ENCODE measurements around the gene ARID1B.

DNA sequence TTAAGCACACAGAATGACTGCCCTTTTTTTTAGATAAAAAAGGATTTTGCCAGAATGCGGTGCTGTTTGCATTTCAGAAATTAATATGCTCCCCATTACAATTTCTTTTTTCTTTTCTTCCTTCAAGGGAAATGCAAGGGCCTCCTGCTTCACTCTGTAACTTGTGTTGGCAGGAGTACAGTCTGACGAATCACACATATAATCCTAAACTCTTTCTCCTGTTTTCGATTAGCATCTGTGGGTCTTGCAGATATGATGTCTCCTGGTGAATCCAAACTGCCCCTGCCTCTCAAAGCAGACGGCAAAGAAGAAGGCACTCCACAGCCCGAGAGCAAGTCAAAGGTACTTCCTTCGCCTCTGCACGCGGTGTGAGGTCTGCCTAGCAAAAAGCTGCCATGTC lies 396.6 kb downstream of the ARID1B start:
- TF ChIP-seq, protein P1, sequence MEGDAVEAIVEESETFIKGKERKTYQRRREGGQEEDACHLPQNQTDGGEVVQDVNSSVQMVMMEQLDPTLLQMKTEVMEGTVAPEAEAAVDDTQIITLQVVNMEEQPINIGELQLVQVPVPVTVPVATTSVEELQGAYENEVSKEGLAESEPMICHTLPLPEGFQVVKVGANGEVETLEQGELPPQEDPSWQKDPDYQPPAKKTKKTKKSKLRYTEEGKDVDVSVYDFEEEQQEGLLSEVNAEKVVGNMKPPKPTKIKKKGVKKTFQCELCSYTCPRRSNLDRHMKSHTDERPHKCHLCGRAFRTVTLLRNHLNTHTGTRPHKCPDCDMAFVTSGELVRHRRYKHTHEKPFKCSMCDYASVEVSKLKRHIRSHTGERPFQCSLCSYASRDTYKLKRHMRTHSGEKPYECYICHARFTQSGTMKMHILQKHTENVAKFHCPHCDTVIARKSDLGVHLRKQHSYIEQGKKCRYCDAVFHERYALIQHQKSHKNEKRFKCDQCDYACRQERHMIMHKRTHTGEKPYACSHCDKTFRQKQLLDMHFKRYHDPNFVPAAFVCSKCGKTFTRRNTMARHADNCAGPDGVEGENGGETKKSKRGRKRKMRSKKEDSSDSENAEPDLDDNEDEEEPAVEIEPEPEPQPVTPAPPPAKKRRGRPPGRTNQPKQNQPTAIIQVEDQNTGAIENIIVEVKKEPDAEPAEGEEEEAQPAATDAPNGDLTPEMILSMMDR (IDR thresholded peaks at IDR 0.05; ENCODE audit: low read length) = no peak
- TF ChIP-seq EZH2 (IDR thresholded peaks at IDR 0.05; ENCODE audit: borderline replicate concordance, low read length) = no peak

Measured in OCI-LY1 (cell line).